Lung microvascular endothelial cell (primary cell): ENCODE data around the gene NPR2. TPM values are rescaled to one million over a fixed set of nuclear protein-coding genes. Genes with fewer than 3 reads are reported as not detected.

Experiments
- DNase-seq, 2 donors: peaks; one replicate each; pipeline versions ENCODE4 v3.0.0 to v3.0.0-alpha.2; 2010; ENCODE audit warnings: low read depth in 2 of 2
- total RNA-seq: library from RNA; depleted of rRNA; stranded (reverse); fragments of >200 nt; gene quantifications from 2 replicates; pipeline ENCODE4 v1.2.1, GENCODE V29; 2014

Gene NPR2
- total RNA-seq, 1 donor from 2014 or later, result 0.20 TPM

DNA sequence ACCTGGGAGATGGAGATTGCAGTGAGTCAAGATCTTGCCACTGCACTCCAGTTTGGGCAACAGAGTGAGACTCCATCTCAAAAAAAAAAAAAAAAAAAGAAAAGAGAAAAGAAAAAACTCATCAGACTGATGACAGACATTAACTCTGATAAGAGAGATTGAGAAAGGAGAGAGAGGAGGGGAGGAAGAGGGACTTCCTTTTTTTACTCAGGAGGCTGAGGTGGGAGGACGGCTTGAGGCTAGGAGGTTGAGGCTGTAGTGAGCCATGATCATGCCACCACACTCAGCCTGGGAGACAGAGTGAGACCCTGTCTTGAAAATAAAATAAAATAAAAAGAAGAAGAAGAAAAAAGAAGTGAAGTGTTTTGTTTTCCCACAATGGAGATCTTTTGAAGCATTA lies 27.6 kb upstream of the NPR2 start:
- no peak for DNase-seq

GRCh38 chr9:35766997-35767396 lies 24.4 kb upstream of the NPR2 start:
- DNase-seq, result no peak

GRCh38 chr9:35767458-35767857 lies 23.9 kb upstream of the NPR2 start:
- no peak for DNase-seq

DNA sequence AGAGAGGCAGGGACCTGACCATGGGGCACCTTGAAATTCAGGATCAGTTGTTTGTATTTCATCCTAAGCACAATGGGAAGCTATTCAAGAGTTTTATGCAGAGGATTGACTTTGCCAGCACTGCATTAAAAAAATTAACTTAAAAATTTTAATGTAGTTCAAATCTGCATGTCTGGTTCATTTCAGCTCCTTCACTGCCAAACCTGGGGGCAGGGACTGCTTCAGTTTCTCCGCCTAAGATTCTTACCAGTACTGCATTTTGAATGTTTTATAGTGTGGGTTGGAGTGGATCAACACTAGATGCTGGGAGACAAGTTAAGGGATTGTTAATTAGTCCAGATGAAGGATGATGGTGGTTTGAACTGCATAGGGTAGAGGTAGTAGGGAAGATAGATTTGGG lies 21.6 kb upstream of the NPR2 start:
- no peak for DNase-seq

GRCh38 chr9:35771075-35771433 lies 20.3 kb upstream of the NPR2 start:
- no peak for DNase-seq

DNA sequence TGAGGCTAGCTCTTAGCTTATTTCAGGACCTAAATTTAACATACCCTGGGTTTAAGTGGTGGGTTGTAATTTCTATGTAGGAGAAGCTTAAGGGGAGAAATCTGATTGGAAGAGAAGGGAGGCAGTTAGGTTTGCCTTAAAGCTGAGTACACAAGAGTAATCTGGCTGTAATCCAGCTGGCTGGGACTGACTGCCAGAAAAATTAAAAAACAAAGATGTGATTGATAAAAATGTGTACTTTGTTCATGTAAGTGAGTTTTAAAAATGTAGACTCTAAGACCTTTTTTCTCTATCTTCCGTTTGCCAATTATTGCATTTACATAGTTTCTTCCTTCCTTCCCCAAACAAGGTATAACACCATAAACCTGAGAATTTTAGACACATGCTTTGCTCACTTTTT lies 19.9 kb upstream of the NPR2 start:
- DNase-seq, result peak; percentile 72 to 73

GRCh38 chr9:35771943-35772342 lies 19.4 kb upstream of the NPR2 start:
- DNase-seq, result no peak

- DNase-seq, result peak in 1 of 2 donors; percentile 60
Measured at GRCh38 chr9:35774907-35775635, 16.3 kb upstream of the NPR2 start.

GRCh38 chr9:35776018-35776417 lies 15.4 kb upstream of the NPR2 start:
- no peak for DNase-seq

DNA sequence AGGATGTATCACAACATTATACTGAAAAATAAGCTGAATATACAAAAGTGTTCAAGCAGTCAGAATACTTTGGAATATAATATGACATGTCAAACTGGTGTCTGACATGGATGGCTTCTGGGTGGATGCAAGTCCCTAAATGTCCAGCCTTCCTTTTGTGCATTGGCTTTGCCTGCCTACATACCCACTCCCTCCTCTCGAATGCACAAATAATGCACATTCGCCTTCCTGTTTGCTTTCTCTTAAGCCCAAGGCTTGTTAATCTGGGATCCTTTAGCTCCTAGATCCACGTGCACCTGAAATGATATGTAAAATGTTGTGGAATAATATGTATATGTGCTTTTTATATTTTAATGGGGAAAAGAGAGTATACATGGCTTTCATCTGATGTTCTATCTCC lies 12.9 kb upstream of the NPR2 start:
- DNase-seq, result no peak

DNA sequence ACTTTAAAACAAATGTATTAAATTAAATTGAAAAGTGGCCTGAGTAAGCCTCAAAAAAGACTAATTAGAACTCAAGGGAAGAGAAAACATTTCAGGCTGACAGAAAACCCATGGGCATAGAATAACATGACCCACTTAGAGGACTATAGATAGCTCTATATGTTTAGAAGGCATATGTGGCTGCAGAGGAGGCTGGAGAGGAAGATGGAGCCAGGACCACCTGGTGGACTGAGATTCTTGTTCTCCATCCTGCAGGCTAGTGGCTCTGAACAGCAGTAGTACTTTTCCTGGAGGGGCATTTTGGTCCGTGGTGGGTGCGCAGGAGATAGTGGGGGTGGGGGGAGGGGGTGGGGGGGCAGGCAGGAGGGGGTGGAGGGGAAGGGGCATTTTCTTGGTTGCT lies 10.3 kb upstream of the NPR2 start:
- DNase-seq, result no peak

GRCh38 chr9:35783418-35783817 lies 8.0 kb upstream of the NPR2 start:
- DNase-seq, result no peak

GRCh38 chr9:35789541-35789940 lies 1.9 kb upstream of the NPR2 start:
- DNase-seq, result no peak

GRCh38 chr9:35790025-35790384 lies 1.4 kb upstream of the NPR2 start:
- DNase-seq, result no peak

DNA sequence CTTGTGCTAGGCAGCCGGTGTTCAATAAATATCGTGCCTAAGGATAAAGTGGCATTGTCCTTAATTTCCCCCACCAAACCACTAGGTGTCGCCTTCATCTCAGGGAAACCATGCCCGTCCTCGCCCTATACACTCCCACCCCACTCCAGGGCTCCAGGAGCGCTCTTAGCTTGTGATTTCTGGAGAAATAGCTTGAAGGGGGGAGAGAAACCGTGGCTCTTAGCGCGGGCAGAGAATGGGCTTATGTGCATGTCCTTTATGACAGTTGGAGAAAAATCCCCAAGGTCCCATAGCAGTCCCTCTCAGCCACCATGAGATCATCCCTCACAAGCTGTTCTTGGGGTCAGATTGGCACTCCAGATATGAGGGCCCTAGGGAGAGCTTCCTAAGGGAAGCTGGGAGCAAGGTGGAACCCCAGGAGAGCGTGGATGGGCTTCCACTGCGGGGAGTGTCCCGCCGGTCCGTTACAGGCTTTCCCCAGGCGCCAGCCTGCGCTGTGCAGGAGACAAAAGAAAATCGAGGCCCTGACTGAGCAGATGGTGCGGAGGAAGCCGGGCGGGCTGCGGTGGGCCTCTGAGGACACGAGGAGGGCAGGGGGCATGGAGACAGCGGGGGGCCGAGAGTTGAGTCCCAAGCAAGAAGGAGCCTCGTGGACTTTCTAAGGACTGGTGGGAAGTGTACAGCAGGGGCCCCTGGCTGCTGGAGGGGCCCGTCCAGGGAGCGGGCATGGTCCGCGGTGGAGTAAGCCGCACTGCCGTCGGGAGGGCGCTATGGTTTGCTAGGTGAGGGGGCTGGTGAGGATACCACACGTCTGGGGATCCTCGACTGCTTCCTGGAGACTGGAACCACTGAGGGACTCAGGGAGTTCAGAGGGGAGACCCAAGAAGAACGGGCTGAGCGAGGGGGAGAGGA lies 750 bp upstream of the NPR2 start:
- DNase-seq, result peak; percentile 86 to 88

- DNase-seq, result no peak
Measured at GRCh38 chr9:35792024-35792813, 828 bp downstream of the NPR2 start.

DNA sequence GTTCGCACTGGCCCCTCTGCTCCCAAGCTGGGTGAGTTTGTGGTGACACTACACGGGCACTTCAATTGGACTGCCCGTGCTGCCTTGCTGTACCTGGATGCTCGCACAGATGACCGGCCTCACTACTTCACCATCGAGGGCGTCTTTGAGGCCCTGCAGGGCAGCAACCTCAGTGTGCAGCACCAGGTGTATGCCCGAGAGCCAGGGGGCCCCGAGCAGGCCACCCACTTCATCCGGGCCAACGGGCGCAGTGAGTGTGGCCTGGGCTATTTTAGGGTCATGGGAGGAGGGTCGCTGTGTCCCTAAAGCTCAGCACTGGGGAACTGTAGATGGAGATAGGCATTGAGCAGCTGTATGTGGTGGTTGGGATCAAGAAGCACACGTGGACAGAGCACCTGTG lies 1.4 kb downstream of the NPR2 start:
- DNase-seq, result no peak

- no peak for DNase-seq
Measured at GRCh38 chr9:35793461-35793860, 2.1 kb downstream of the NPR2 start.

- DNase-seq, result no peak
Measured at GRCh38 chr9:35795695-35796094, 4.3 kb downstream of the NPR2 start.

GRCh38 chr9:35797311-35798109 lies 6.1 kb downstream of the NPR2 start:
- peak; percentile 36 to 48 for DNase-seq

- DNase-seq, result peak; percentile 51 to 89
Measured at GRCh38 chr9:35798658-35799374, 7.4 kb downstream of the NPR2 start.
